ENCODE data around the gene PRMT7.
"Not testable (repeated sequence)": the region's sequence is repeated elsewhere in the genome, so short reads cannot be mapped to it uniquely, and the experiment has no call there.

The PRMT7 gene

DNA sequence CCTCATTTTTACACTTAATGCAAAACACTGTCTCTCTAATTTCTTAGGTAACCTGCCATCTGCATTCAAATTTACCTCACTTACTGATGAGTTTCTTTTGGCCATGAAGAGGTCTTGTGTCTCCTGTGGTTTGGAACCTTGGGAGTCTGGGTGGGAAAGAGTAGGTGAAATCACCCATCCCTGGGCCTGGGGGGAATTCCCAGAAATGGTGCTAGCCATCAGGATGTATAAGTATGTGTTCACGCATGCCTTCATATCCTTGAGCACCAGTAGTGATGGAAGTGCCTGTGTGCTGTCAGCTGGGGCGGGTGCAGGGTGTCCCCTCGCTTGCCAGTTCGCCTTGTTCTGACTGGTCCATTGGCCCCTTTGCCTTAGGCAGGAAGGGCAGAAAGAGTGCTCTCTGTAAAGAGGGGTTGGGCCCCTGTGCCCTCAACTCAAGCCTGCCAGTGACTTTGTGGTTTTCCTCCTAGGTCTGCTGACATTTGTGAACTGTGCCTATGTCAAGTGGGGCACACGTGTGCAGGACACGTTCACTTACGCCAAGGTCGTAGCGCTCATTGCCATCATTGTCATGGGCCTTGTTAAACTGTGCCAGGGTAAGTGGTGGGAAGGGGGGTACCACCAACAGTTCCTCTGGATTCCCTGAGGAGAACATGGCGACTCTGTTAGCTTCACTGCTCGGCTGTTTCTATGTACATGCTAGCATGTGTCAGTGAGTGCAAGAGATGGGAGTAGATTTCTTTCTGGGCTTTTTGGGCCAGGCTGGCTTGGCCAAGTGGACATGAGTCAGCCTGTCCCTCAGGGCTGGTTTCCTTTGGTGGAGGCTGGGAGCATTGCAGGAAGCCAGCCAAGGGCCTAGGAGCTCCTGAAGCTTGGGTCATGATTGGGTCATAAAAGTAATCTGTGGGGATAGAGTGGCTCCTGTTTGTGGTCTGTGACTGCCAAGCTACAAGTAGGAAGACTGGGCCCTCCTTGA, 23.3 kb upstream of the PRMT7 start:
- peak overlapping the region in 4 of 11 experiments; percentile 1 to 40 (median 18); a peak in 1 of 22 replicates for H3K9ac ChIP-seq
- H4K20me1 ChIP-seq = peaks cover 0 to 99% (median 12%) of the 10 kb centered on the region in 11 experiments; a peak in 16 of 22 replicates
- peak overlapping the region in 2 of 10 experiments; percentile 48 to 56; a peak in 3 of 20 replicates for H3K4me3 ChIP-seq
- no peak for TF ChIP-seq Cebpa-rat (IDR thresholded peaks at IDR 0.05)
- H3K4me1 ChIP-seq = peaks cover 84 to 94% (median 87%) of the 10 kb centered on the region in 10 experiments
- peaks cover 24 to 66% (median 51%) of the 10 kb centered on the region in 11 experiments for H3K36me3 ChIP-seq
- peak overlapping the region in 10 of 11 experiments; percentile 7 to 83 (median 42); a peak in 16 of 22 replicates for H3K27ac ChIP-seq
- H3K4me2 ChIP-seq = peak overlapping the region; percentile 75 to 97 (median 91)
- no peaks in the 10 kb centered on the region for H3K9me3 ChIP-seq (replicated peaks in 1 of 11)
- no peaks in the 10 kb centered on the region for H3K27me3 ChIP-seq

DNA sequence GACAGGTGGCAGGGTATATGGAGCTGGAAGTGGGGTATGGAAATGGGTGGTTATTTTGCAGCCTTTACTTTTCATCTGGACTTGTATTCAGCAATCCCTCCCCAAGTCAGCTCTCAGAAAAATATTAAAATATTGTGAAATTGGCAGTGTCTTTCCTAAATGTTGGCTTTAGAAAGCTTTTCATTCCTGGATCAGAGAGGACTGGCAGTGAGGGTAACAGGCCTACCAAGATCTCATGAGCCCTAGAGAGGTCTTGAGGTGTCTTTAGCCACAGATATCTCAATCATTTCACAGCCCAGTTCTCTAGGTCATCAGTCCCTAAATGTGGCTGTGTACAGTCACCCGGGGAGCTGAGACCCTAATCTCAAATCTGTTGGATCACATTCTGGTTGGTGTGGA, 22.6 kb upstream of the PRMT7 start:
- Histone ChIP-seq H3K4me3 (no peak overlapping the region), H3K4me1 (peaks cover 77 to 87% (median 80%) of the 10 kb centered on the region in 10 experiments), H3K4me2 (peak overlapping the region; percentile 75 to 97 (median 91)), H3K9me3 (replicated peaks in 1 of 11) (no peaks in the 10 kb centered on the region), H3K27ac (peak overlapping the region in 10 of 11 experiments; percentile 7 to 83 (median 42); a peak in 13 of 22 replicates), H3K27me3 (no peaks in the 10 kb centered on the region), H4K20me1 (peaks cover 0 to 96% (median 13%) of the 10 kb centered on the region in 11 experiments; a peak in 17 of 22 replicates), H3K36me3 (peaks cover 31 to 66% (median 53%) of the 10 kb centered on the region in 11 experiments), H3K9ac (0 out of 22 replicates have a peak overlapping the region, but pooled peaks of 3 of the 11 experiments have one; percentile 10 to 27 (median 13))
- no peak for TF ChIP-seq Cebpa-rat (IDR thresholded peaks at IDR 0.05)

DNA sequence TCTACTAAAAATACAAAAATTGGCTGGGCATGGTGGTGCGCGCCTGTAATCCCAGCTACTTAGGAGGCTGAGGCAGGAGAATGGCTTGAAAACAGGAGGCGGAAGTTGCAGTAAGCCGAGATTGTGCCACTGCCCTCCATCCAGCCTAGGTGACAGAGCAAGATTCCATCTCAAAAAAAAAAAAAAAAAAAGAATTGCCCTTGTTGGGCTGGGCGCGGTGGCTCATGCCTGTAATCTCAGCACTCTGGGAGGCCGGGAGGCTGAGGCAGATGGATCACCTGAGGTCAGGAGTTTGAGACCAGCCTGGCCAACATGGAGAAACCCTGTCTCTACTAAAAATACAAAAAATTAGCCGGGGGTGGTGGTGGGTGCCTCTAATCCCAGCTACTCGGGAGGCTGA, 22.0 kb upstream of the PRMT7 start:
- H3K4me3 ChIP-seq; H3K9me3 ChIP-seq (replicated peaks in 1 of 11); H3K27me3 ChIP-seq: not testable (repeated sequence)
- peaks cover 71 to 82% (median 75%) of the 10 kb centered on the region in 10 experiments for H3K4me1 ChIP-seq
- peaks cover 0 to 96% (median 19%) of the 10 kb centered on the region in 11 experiments; a peak in 17 of 22 replicates for H4K20me1 ChIP-seq
- H3K36me3 ChIP-seq = peaks cover 37 to 72% (median 58%) of the 10 kb centered on the region in 11 experiments
- H3K9ac ChIP-seq = peak overlapping the region in 4 of 11 experiments; percentile 37 to 44 (median 42); a peak in 4 of 22 replicates
- peak overlapping the region; percentile 75 to 97 (median 91) for H3K4me2 ChIP-seq
- peak overlapping the region in 7 of 11 experiments; percentile 9 to 79 (median 53); a peak in 8 of 22 replicates for H3K27ac ChIP-seq

DNA sequence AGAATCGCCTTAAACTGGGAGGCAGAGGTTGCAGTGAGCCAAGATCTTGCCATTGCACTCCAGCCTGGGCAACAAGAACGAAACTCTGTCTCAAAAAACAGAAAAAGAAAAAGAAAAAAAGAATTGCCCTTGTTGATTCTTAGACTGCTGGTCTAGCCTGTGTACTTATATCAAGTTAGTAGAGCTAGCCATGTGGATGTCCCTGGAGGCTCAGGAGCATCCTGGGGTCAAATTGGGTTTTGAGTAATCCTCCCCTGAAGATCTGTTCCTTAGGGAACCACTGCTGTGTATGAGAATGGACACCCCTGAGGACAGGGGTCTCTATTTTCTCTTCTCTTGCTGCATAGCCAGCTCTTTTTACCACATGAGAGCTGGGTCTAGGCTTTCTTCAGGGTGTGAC, 21.6 kb upstream of the PRMT7 start:
- peak overlapping the region in 10 of 11 experiments; percentile 11 to 54 (median 40); a peak in 14 of 22 replicates for H3K9ac ChIP-seq
- peaks cover 67 to 78% (median 71%) of the 10 kb centered on the region in 10 experiments for H3K4me1 ChIP-seq
- peak overlapping the region; percentile 75 to 97 (median 91) for H3K4me2 ChIP-seq
- H3K9me3 ChIP-seq (replicated peaks in 1 of 11) = no peaks in the 10 kb centered on the region
- peak overlapping the region in 9 of 11 experiments; percentile 9 to 71 (median 45); a peak in 15 of 22 replicates for H3K27ac ChIP-seq
- H4K20me1 ChIP-seq = peaks cover 0 to 96% (median 21%) of the 10 kb centered on the region in 11 experiments; a peak in 17 of 22 replicates
- peaks cover 41 to 76% (median 62%) of the 10 kb centered on the region in 11 experiments for H3K36me3 ChIP-seq
- no peaks in the 10 kb centered on the region for H3K27me3 ChIP-seq
- TF ChIP-seq Cebpa-rat (IDR thresholded peaks at IDR 0.05) = no peak
- no peak overlapping the region for H3K4me3 ChIP-seq

DNA sequence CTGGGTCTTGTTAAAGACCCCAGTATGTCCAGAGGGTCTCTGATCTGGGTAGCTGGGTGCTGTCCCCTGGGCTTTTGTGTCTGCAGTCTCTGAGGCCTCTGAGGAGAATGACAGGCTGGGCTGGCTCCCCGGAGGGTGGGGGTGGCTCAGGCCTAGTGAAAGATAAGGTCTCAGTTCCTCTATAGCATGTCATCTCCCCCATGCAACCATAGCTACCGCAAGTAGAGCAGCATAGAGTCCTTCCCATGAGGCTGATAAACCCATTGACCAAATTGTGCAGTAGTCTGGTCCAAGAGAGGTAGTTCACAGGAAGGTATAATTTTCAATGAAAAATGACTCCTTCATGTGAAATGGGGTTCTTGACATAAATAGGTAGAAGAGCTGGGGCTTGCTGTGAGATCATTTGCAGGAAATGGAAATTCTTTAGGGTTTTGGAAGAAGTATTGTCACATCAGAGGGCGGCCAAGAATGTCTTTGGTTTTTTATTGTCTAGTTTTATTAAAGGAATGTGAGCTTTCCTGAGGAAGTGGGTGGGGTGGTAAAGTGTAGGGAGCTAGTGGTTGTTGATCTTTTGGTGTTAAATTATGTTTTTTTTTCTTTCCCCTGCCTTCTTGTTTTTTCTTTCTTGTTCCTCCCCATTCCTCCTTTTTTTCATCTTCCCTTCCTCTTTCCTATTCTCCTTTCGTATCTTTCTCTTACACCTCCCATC, 21.0 kb upstream of the PRMT7 start:
- TF ChIP-seq Cebpa-rat (IDR thresholded peaks at IDR 0.05) = no peak
- H3K9me3 ChIP-seq (replicated peaks in 1 of 11) = no peaks in the 10 kb centered on the region
- peak overlapping the region; percentile 75 to 97 (median 91) for H3K4me2 ChIP-seq
- peaks cover 61 to 72% (median 65%) of the 10 kb centered on the region in 10 experiments for H3K4me1 ChIP-seq
- H4K20me1 ChIP-seq = peaks cover 0 to 96% (median 22%) of the 10 kb centered on the region in 11 experiments; a peak in 16 of 22 replicates
- H3K4me3 ChIP-seq = peak overlapping the region in 1 of 10 experiments; percentile 5; a peak in 1 of 20 replicates
- H3K27me3 ChIP-seq = no peaks in the 10 kb centered on the region
- H3K36me3 ChIP-seq = peaks cover 46 to 82% (median 68%) of the 10 kb centered on the region in 11 experiments
- peak overlapping the region; percentile 7 to 54 (median 38); a peak in 16 of 22 replicates for H3K9ac ChIP-seq
- peak overlapping the region in 10 of 11 experiments; percentile 14 to 71 (median 44); a peak in 19 of 22 replicates for H3K27ac ChIP-seq

DNA sequence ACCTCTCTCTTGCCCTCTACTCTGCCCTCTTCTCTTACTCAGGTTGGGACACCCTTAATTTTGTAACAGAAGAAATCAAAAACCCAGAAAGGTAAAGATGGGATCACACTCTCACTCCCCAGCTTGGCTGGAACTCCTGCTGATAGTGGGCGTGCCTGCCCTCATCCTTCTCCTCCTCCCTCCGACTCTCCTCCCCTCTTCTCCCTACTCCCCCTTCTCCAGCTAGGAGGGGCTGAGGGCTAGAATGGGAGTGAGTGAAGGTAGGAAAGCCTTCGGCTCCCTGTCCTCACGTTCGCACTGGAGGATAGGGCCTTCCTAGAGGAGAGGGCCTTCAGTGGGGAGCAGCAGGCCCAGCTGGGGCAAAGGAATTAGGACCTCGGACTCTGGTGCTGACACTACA, 20.4 kb upstream of the PRMT7 start:
- peak overlapping the region in 9 of 11 experiments; percentile 1 to 44 (median 10); a peak in 6 of 22 replicates for H3K9ac ChIP-seq
- peak overlapping the region in 1 of 10 experiments; percentile 5; a peak in 1 of 20 replicates for H3K4me3 ChIP-seq
- no peaks in the 10 kb centered on the region for H3K9me3 ChIP-seq (replicated peaks in 1 of 11)
- peaks cover 55 to 65% (median 58%) of the 10 kb centered on the region in 10 experiments for H3K4me1 ChIP-seq
- H3K27me3 ChIP-seq = no peaks in the 10 kb centered on the region
- peak overlapping the region; percentile 75 to 97 (median 91) for H3K4me2 ChIP-seq
- H3K27ac ChIP-seq = peak overlapping the region in 10 of 11 experiments; percentile 12 to 50 (median 24); a peak in 13 of 22 replicates
- peaks cover 0 to 96% (median 27%) of the 10 kb centered on the region in 11 experiments; a peak in 17 of 22 replicates for H4K20me1 ChIP-seq
- peaks cover 53 to 88% (median 75%) of the 10 kb centered on the region in 11 experiments for H3K36me3 ChIP-seq
- TF ChIP-seq Cebpa-rat (IDR thresholded peaks at IDR 0.05) = no peak

DNA sequence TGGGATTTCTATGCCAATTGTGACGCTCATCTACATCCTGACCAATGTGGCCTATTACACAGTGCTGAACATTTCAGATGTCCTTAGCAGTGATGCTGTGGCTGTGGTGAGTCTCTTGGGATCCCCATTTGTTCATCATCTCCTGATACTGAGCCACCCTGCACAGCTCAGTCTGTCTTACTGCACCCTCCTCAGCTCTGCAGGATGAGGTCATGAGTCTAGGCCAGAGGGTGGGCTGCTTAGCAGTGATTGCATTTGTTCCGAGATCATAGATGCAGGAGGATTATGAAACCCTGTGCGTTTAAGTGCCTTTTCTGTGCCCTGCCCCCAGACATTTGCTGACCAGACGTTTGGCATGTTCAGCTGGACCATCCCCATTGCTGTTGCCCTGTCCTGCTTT, 19.6 kb upstream of the PRMT7 start:
- H3K4me3 ChIP-seq = no peak overlapping the region
- TF ChIP-seq Cebpa-rat (IDR thresholded peaks at IDR 0.05) = no peak
- H3K9ac ChIP-seq = no peak overlapping the region
- no peak overlapping the region for H3K27ac ChIP-seq
- peaks cover 61 to 96% (median 82%) of the 10 kb centered on the region in 11 experiments for H3K36me3 ChIP-seq
- H3K4me1 ChIP-seq = peaks cover 47 to 58% (median 51%) of the 10 kb centered on the region in 10 experiments
- H3K4me2 ChIP-seq = peak overlapping the region in 2 of 11 experiments; percentile 90 to 97; a peak in 2 of 22 replicates
- no peaks in the 10 kb centered on the region for H3K9me3 ChIP-seq (replicated peaks in 1 of 11)
- no peaks in the 10 kb centered on the region for H3K27me3 ChIP-seq
- H4K20me1 ChIP-seq = peaks cover 0 to 96% (median 32%) of the 10 kb centered on the region in 11 experiments; a peak in 18 of 22 replicates

DNA sequence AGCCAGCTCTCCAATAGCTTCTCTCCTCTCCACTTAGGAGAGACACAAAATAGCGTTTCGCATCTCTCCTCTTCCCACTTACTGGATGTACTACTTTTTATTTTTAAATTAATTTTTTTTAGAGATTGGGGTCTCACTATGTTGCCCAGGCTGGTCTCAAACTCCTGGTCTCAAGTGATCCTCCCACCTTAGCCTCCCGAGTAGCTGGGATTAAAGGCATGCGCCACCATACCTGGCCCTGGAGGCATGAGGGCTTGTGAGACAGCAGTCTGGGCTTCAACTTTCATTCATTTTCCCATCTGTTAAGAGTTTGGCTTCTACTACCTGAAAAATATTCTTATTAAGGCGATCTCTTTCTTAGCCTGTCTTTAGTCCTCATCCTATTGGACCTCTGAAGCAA, 18.4 kb upstream of the PRMT7 start:
- H3K9me3 ChIP-seq (replicated peaks in 1 of 11) = no peaks in the 10 kb centered on the region
- H3K4me1 ChIP-seq = peaks cover 35 to 50% (median 43%) of the 10 kb centered on the region in 10 experiments
- no peak for TF ChIP-seq Cebpa-rat (IDR thresholded peaks at IDR 0.05)
- H3K27me3 ChIP-seq = no peaks in the 10 kb centered on the region
- no peak overlapping the region for H3K9ac ChIP-seq
- H3K36me3 ChIP-seq = peaks cover 73 to 97% (median 88%) of the 10 kb centered on the region in 11 experiments
- H3K27ac ChIP-seq = no peak overlapping the region
- no peak overlapping the region for H3K4me3 ChIP-seq
- peaks cover 0 to 90% (median 39%) of the 10 kb centered on the region in 11 experiments; a peak in 18 of 22 replicates for H4K20me1 ChIP-seq
- no peak overlapping the region for H3K4me2 ChIP-seq
